HG03045 (cell line): ENCODE results near the gene ZBTB16.

Experiments used
- ATAC-seq: cut with Tn5 transposase; IDR thresholded peaks from one replicate; pipeline ENCODE4 v1.9.1; 2021; ENCODE audit warnings: mild to moderate bottlenecking, moderate library complexity; ENCODE audit not compliant: unreplicated experiment

ZBTB16 gene

GRCh38 chr11:114063149-114063828 is 3.8 kb downstream of the ZBTB16 start:
- ATAC-seq = no peak

- ATAC-seq = no peak
Observed at GRCh38 chr11:114063829-114064201, 4.3 kb downstream of the ZBTB16 start.

GRCh38 chr11:114064216-114064615 is 4.7 kb downstream of the ZBTB16 start:
- ATAC-seq = no peak

- no peak for ATAC-seq
Observed at GRCh38 chr11:114065094-114065493, 5.6 kb downstream of the ZBTB16 start.

GRCh38 chr11:114066046-114066648 is 6.6 kb downstream of the ZBTB16 start:
- ATAC-seq = no peak

- no peak for ATAC-seq
Observed at GRCh38 chr11:114068327-114068726, 8.8 kb downstream of the ZBTB16 start.

- ATAC-seq = no peak
Observed at GRCh38 chr11:114070464-114071139, 11.1 kb downstream of the ZBTB16 start.

- no peak for ATAC-seq
Observed at GRCh38 chr11:114073007-114073827, 13.7 kb downstream of the ZBTB16 start.

GRCh38 chr11:114073828-114074381 is 14.4 kb downstream of the ZBTB16 start:
- ATAC-seq = no peak

- ATAC-seq = no peak
Observed at GRCh38 chr11:114074546-114075343, 15.2 kb downstream of the ZBTB16 start.

- no peak for ATAC-seq
Observed at GRCh38 chr11:114075344-114075610, 15.8 kb downstream of the ZBTB16 start.

GRCh38 chr11:114075891-114076441 is 16.5 kb downstream of the ZBTB16 start:
- ATAC-seq = no peak

- ATAC-seq = no peak
Observed at GRCh38 chr11:114076921-114077331, 17.4 kb downstream of the ZBTB16 start.

GRCh38 chr11:114077482-114078305 is 18.2 kb downstream of the ZBTB16 start:
- ATAC-seq = no peak

GRCh38 chr11:114078423-114078822 is 18.9 kb downstream of the ZBTB16 start:
- ATAC-seq = no peak

- ATAC-seq = no peak
Observed at GRCh38 chr11:114079511-114080065, 20.1 kb downstream of the ZBTB16 start.

GRCh38 chr11:114080219-114080618 is 20.7 kb downstream of the ZBTB16 start:
- ATAC-seq = no peak

- ATAC-seq = no peak
Observed at GRCh38 chr11:114080769-114081168, 21.3 kb downstream of the ZBTB16 start.
